H9 (cell line): ENCODE measurements around the gene STOX2. TPM values are rescaled to one million over a fixed set of nuclear protein-coding genes. Genes with fewer than 3 reads are reported as not detected.

Experiments used
- DNase-seq: peaks from one replicate; pipeline ENCODE4 v3.0.0-alpha.2; 2017
- H2AFZ ChIP-seq: one replicate; pipeline ENCODE4 v1.6.1; 2013; ENCODE audit warnings: mild to moderate bottlenecking, low read length, control low read depth, moderate library complexity
- H2AK5ac ChIP-seq: 2 replicates; pipeline ENCODE4 v1.6.1; 2013; ENCODE audit warnings: low read length, control low read depth, mixed read lengths; ENCODE audit not compliant: insufficient read length
- H2BK120ac ChIP-seq: one replicate; pipeline ENCODE4 v1.6.1; 2013; ENCODE audit warnings: low read depth, mild to moderate bottlenecking, low read length, control low read depth, inconsistent platforms; ENCODE audit not compliant: poor library complexity, severe bottlenecking
- H2BK12ac ChIP-seq: 2 replicates; pipeline ENCODE4 v1.6.1; 2013; ENCODE audit warnings: low read length, control low read depth, mixed read lengths, low read depth; ENCODE audit not compliant: insufficient read length
- H2BK15ac ChIP-seq: 2 replicates; pipeline ENCODE4 v1.6.1; 2013; ENCODE audit warnings: low read depth, low read length, control low read depth
- H2BK20ac ChIP-seq: one replicate; pipeline ENCODE4 v1.6.1; 2013; ENCODE audit warnings: low read depth, mild to moderate bottlenecking, low read length, control low read depth, inconsistent platforms; ENCODE audit not compliant: poor library complexity, severe bottlenecking
- H2BK5ac ChIP-seq: 2 replicates; pipeline ENCODE4 v1.6.1; 2013; ENCODE audit warnings: low read length, control low read depth, mixed read lengths; ENCODE audit not compliant: insufficient read length
- H3K14ac ChIP-seq: 2 replicates; pipeline ENCODE4 v1.6.1; 2013; ENCODE audit warnings: low read length, control low read depth; ENCODE audit not compliant: insufficient read depth
- H3K18ac ChIP-seq: 2 replicates; pipeline ENCODE4 v1.6.1; 2013; ENCODE audit warnings: low read depth, mild to moderate bottlenecking, mixed read lengths, low read length, control low read depth; ENCODE audit not compliant: insufficient read length
- H3K23ac ChIP-seq: 2 replicates; pipeline ENCODE4 v1.6.1; 2013; ENCODE audit warnings: low read length, control low read depth, mixed read lengths, low read depth; ENCODE audit not compliant: insufficient read length
- H3K23me2 ChIP-seq: 2 replicates; pipeline ENCODE4 v1.6.1; 2013; ENCODE audit warnings: low read depth, mild to moderate bottlenecking, mixed read lengths, low read length, control low read depth; ENCODE audit not compliant: insufficient read length, poor library complexity, severe bottlenecking
- H3K27ac ChIP-seq: 2 replicates; pipeline ENCODE4 v1.5.1; 2013; ENCODE audit warnings: low read length, control low read depth, mixed read lengths, low read depth; ENCODE audit not compliant: insufficient read length
- H3K27me3 ChIP-seq: 2 replicates; pipeline ENCODE4 v1.6.1; 2013; ENCODE audit warnings: low read length, control low read depth, inconsistent platforms; ENCODE audit not compliant: insufficient read depth
- H3K4ac ChIP-seq: 2 replicates; pipeline ENCODE4 v1.6.1; 2013; ENCODE audit warnings: low read depth, mild to moderate bottlenecking, control low read depth, inconsistent platforms, low read length, moderate library complexity
- H3K4me1 ChIP-seq: 2 replicates; pipeline ENCODE4 v1.6.1; 2013; ENCODE audit warnings: low read length, control low read depth, inconsistent platforms; ENCODE audit not compliant: insufficient read depth
- H3K4me2 ChIP-seq: 2 replicates; pipeline ENCODE4 v1.6.1; 2013; ENCODE audit warnings: low read length, control low read depth, mixed read lengths; ENCODE audit not compliant: insufficient read length, insufficient read depth
- H3K56ac ChIP-seq: 2 replicates; pipeline ENCODE4 v1.6.1; 2013; ENCODE audit warnings: low read depth, mild to moderate bottlenecking, mixed read lengths, low read length, control low read depth; ENCODE audit not compliant: insufficient read length
- H3K79me1 ChIP-seq: 2 replicates; pipeline ENCODE4 v1.6.1; 2013; ENCODE audit warnings: low read depth, mild to moderate bottlenecking, moderate library complexity, low read length, control low read depth, inconsistent platforms; ENCODE audit not compliant: insufficient read depth, poor library complexity, severe bottlenecking
- H3K79me2 ChIP-seq: 2 replicates; pipeline ENCODE4 v1.6.1; 2013; ENCODE audit warnings: low read length, control low read depth, inconsistent platforms; ENCODE audit not compliant: insufficient read depth
- H3K9ac ChIP-seq: 2 replicates; pipeline ENCODE4 v1.6.1; 2013; ENCODE audit warnings: low read length, control low read depth, mixed read lengths; ENCODE audit not compliant: insufficient read length; ENCODE audit errors: extremely low read depth
- H3K9me3 ChIP-seq: one replicate; pipeline ENCODE4 v1.6.1; 2013; ENCODE audit warnings: low read depth, low read length, inconsistent platforms; ENCODE audit not compliant: control insufficient read depth
- H3T11ph ChIP-seq: one replicate; pipeline ENCODE4 v1.6.1; 2013; ENCODE audit warnings: mild to moderate bottlenecking, low read length, control low read depth, inconsistent platforms
- H4K20me1 ChIP-seq: one replicate; pipeline ENCODE4 v1.6.1; 2013; ENCODE audit not compliant: control insufficient read depth, insufficient read length, insufficient read depth
- H4K5ac ChIP-seq: 2 replicates; pipeline ENCODE4 v1.6.1; 2013; ENCODE audit warnings: low read depth, mild to moderate bottlenecking, mixed read lengths, low read length, control low read depth; ENCODE audit not compliant: insufficient read length
- H4K8ac ChIP-seq: replicated peaks from 2 replicates; pipeline ENCODE4 v1.6.1; 2013; ENCODE audit warnings: low read length, control low read depth, mixed read lengths, low read depth; ENCODE audit not compliant: insufficient read length
- H4K91ac ChIP-seq: 2 replicates; pipeline ENCODE4 v1.6.1; 2013; ENCODE audit warnings: low read depth, mild to moderate bottlenecking, moderate library complexity, mixed read lengths, low read length, control low read depth; ENCODE audit not compliant: insufficient read length
- H3K27ac Mint-ChIP-seq, 3 experiments: 2 replicates in 2 of 3; 3 replicates in 1 of 3; pipeline ENCODE4 v1.8.0; 2020 to 2021; ENCODE audit warnings: mixed read lengths in 3 of 3, mild to moderate bottlenecking in 1 of 3, moderate library complexity in 1 of 3
- H3K27me3 Mint-ChIP-seq: 2 replicates; pipeline ENCODE4 v1.8.0; 2021; ENCODE audit warnings: low read depth, mild to moderate bottlenecking, moderate library complexity, mixed read lengths
- H3K36me3 Mint-ChIP-seq, 3 experiments: 2 replicates in 2 of 3; 3 replicates in 1 of 3; pipeline ENCODE4 v1.8.0; 2020 to 2021; ENCODE audit warnings: low read depth in 3 of 3, mixed read lengths in 3 of 3; ENCODE audit not compliant: insufficient read depth in 1 of 3
- H3K4me1 Mint-ChIP-seq, 2 experiments: 2 replicates each; pipeline ENCODE4 v1.8.0; 2020; ENCODE audit warnings: mixed read lengths in 2 of 2
- H3K4me3 Mint-ChIP-seq, 2 experiments: 2 replicates in 1 of 2; 3 replicates in 1 of 2; pipeline ENCODE4 v1.8.0; 2020 to 2021; ENCODE audit warnings: mild to moderate bottlenecking in 2 of 2, mixed read lengths in 2 of 2, moderate library complexity in 1 of 2
- H3K9me3 Mint-ChIP-seq, 2 experiments: 2 replicates in 1 of 2; 3 replicates in 1 of 2; pipeline ENCODE4 v1.8.0; 2020; ENCODE audit warnings: mild to moderate bottlenecking in 2 of 2, mixed read lengths in 2 of 2, moderate library complexity in 1 of 2
- CTCF ChIP-seq: fragments of 200-600 bp; sonication (generic); conservative IDR thresholded peaks from 3 replicates; pipeline ENCODE4 v1.8.0; 2021; ENCODE audit warnings: antibody characterized with exemption, mild to moderate bottlenecking
- WGBS: extraction: QIAGEN DNeasy Blood & Tissue Kit; methylation state at CpG from one replicate; pipeline ENCODE4 v1.1.7; 2013; ENCODE audit warnings: missing lambda C conversion rate, low lambda C conversion rate, mixed read lengths; ENCODE audit not compliant: insufficient read length; ENCODE audit errors: extremely low coverage; 5-methylcytosine and 5-hydroxymethylcytosine counted together
- total RNA-seq: library from RNA; stranded (reverse); gene quantifications from 2 replicates; pipeline ENCODE4 v1.2.1, GENCODE V29; 2021

The STOX2 gene
- total RNA-seq, 1 experiment from 2014 or later, result 28.2 TPM

- Histone ChIP-seq H2BK12ac (no peak overlapping the region), H4K20me1 (no peaks in the 10 kb centered on the region), H3K79me2 (no peaks in the 10 kb centered on the region), H4K5ac (no peak overlapping the region), H2BK120ac (no peak overlapping the region), H3K4me2 (no peak overlapping the region), H3K9me3 (peaks cover 6% of the 10 kb centered on the region), H3K27ac (no peak overlapping the region), H3K23ac (no peak overlapping the region), H2AFZ (no peak overlapping the region), H3K14ac (no peak overlapping the region), H3K79me1 (no peaks in the 10 kb centered on the region), H3K9ac (no peak overlapping the region), H3K56ac (no peak overlapping the region), H2AK5ac (no peak overlapping the region), H2BK5ac (no peak overlapping the region), H4K8ac (no peak overlapping the region), H3K4ac (no peak overlapping the region), H3T11ph (no peak overlapping the region), H3K27me3 (no peaks in the 10 kb centered on the region), H2BK15ac (no peak overlapping the region), H2BK20ac (no peak overlapping the region), H3K4me1 (no peaks in the 10 kb centered on the region), H3K18ac (no peak overlapping the region), H4K91ac (no peak overlapping the region), H3K23me2 (no peaks in the 10 kb centered on the region)
- WGBS, result no CpG with 5 or more reads among the region's 5 CpGs
- peaks cover 18 to 24% of the 10 kb centered on the region in 2 experiments for H3K9me3 Mint-ChIP-seq
- no peak overlapping the region for H3K27ac Mint-ChIP-seq
- peaks cover 6 to 18% (median 16%) of the 10 kb centered on the region in 3 experiments for H3K36me3 Mint-ChIP-seq
- TF ChIP-seq CTCF, result no peak
- H3K4me1 Mint-ChIP-seq, result no peaks in the 10 kb centered on the region
- no peak for DNase-seq
- no peak overlapping the region for H3K4me3 Mint-ChIP-seq
- H3K27me3 Mint-ChIP-seq, result peaks cover 30% of the 10 kb centered on the region
Measured at GRCh38 chr4:183898456-183898855, 6.7 kb upstream of the STOX2 start.
